HG03460 (cell line): ENCODE data around the gene KCNN3.

Experiments used
- ATAC-seq: cut with Tn5 transposase; IDR thresholded peaks from one replicate; pipeline ENCODE4 v1.9.1; 2021; ENCODE audit not compliant: unreplicated experiment

The KCNN3 gene

GRCh38 chr1:154797175-154797574 is 72.9 kb downstream of the KCNN3 start:
- no peak for ATAC-seq

- ATAC-seq = no peak
These were observed 73.7 kb downstream of the KCNN3 start for GRCh38 chr1:154796303-154796892.

- ATAC-seq = no peak
These were observed 75.5 kb downstream of the KCNN3 start for GRCh38 chr1:154794608-154795007.

- no peak for ATAC-seq
These were observed 76.4 kb downstream of the KCNN3 start for GRCh38 chr1:154793685-154794084.

GRCh38 chr1:154792899-154793298 is 77.2 kb downstream of the KCNN3 start:
- ATAC-seq = no peak

GRCh38 chr1:154791292-154792166 is 78.6 kb downstream of the KCNN3 start:
- ATAC-seq = peak; percentile 80

GRCh38 chr1:154788886-154789285 is 81.2 kb downstream of the KCNN3 start:
- no peak for ATAC-seq

- no peak for ATAC-seq
These were observed 81.8 kb downstream of the KCNN3 start for GRCh38 chr1:154788110-154788870.

GRCh38 chr1:154786804-154787570 is 83.1 kb downstream of the KCNN3 start:
- ATAC-seq = no peak

- peak; percentile 75 for ATAC-seq
These were observed 85.1 kb downstream of the KCNN3 start for GRCh38 chr1:154784924-154785531.

- ATAC-seq = no peak
These were observed 85.7 kb downstream of the KCNN3 start for GRCh38 chr1:154784416-154784815.

- no peak for ATAC-seq
These were observed 86.1 kb downstream of the KCNN3 start for GRCh38 chr1:154783976-154784375.

GRCh38 chr1:154780541-154780940 is 89.5 kb downstream of the KCNN3 start:
- ATAC-seq = no peak

- no peak for ATAC-seq
These were observed 90.4 kb downstream of the KCNN3 start for GRCh38 chr1:154779551-154780189.

GRCh38 chr1:154778944-154779343 is 91.1 kb downstream of the KCNN3 start:
- no peak for ATAC-seq

GRCh38 chr1:154778275-154778674 is 91.8 kb downstream of the KCNN3 start:
- no peak for ATAC-seq

- ATAC-seq = no peak
These were observed 92.3 kb downstream of the KCNN3 start for GRCh38 chr1:154777781-154778180.

- no peak for ATAC-seq
These were observed 92.9 kb downstream of the KCNN3 start for GRCh38 chr1:154777154-154777553.

- ATAC-seq = no peak
These were observed 94.2 kb downstream of the KCNN3 start for GRCh38 chr1:154775621-154776605.
